Neural cell (in vitro differentiated cells): Measurements from ENCODE around the gene LRRC19. TPM values are rescaled to one million over a fixed set of nuclear protein-coding genes. Genes with fewer than 3 reads are reported as not detected.

ENCODE experiments used
- H2AFZ ChIP-seq: fragments of 200-600, 300-800 bp; sonication (generic), shearing (Covaris generic); 2 replicates; pipeline ENCODE4 v1.6.0; 2014; ENCODE audit warnings: low read depth, mild to moderate bottlenecking, antibody characterized with exemption, low read length, moderate library complexity
- H3F3A ChIP-seq: fragments of 200-600 bp; shearing (Covaris generic); 2 replicates; pipeline ENCODE4 v1.6.1; 2016; ENCODE audit warnings: mild to moderate bottlenecking, moderate library complexity, mixed read lengths, antibody characterized with exemption, low read length; ENCODE audit not compliant: insufficient read depth, poor library complexity, severe bottlenecking
- H3K27ac ChIP-seq: fragments of 200-600, 300-800 bp; sonication (generic), shearing (Covaris generic); 2 replicates; pipeline ENCODE4 v1.5.1; 2014; ENCODE audit warnings: mild to moderate bottlenecking, low read length, moderate library complexity
- H3K27me3 ChIP-seq: fragments of 300-800, 200-600 bp; sonication (generic), shearing (Covaris generic); 2 replicates; pipeline ENCODE4 v1.6.0; 2014; ENCODE audit warnings: mild to moderate bottlenecking, low read depth, low read length, moderate library complexity; ENCODE audit not compliant: insufficient read depth
- H3K36me3 ChIP-seq: fragments of 300-800, 200-600 bp; sonication (generic), shearing (Covaris generic); 2 replicates; pipeline ENCODE4 v1.5.1; 2014; ENCODE audit warnings: mild to moderate bottlenecking, antibody characterized with exemption, low read length, moderate library complexity; ENCODE audit not compliant: insufficient read depth
- H3K4me2 ChIP-seq: fragments of 300-800, 200-600 bp; sonication (generic), shearing (Covaris generic); 2 replicates; pipeline ENCODE4 v1.6.0; 2014; ENCODE audit warnings: mild to moderate bottlenecking, low read length
- H3K4me3 ChIP-seq: fragments of 300-800, 200-600 bp; sonication (generic), shearing (Covaris generic); 2 replicates; pipeline ENCODE4 v1.5.1; 2014; ENCODE audit warnings: mild to moderate bottlenecking, low read length, moderate library complexity
- H3K79me2 ChIP-seq: fragments of 200-600 bp; shearing (Covaris generic); replicated peaks from 2 replicates; pipeline ENCODE4 v1.6.0; 2014; ENCODE audit warnings: mild to moderate bottlenecking, low read length, moderate library complexity; ENCODE audit not compliant: insufficient read depth
- H3K9ac ChIP-seq: fragments of 300-800, 200-600 bp; sonication (generic), shearing (Covaris generic); 2 replicates; pipeline ENCODE4 v1.6.1; 2016; ENCODE audit warnings: mild to moderate bottlenecking, low read length, mixed read lengths
- H3K9me2 ChIP-seq: fragments of 200-600 bp; shearing (Covaris generic); 2 replicates; pipeline ENCODE4 v1.6.1; 2016; ENCODE audit warnings: mild to moderate bottlenecking, low read length, mixed read lengths; ENCODE audit not compliant: insufficient read depth
- H3K9me3 ChIP-seq: fragments of 200-600, 300-800 bp; sonication (generic), shearing (Covaris generic); 2 replicates; pipeline ENCODE4 v1.6.1; 2016; ENCODE audit warnings: mild to moderate bottlenecking, mixed run types, low read length, moderate library complexity, mixed read lengths
- H4K20me1 ChIP-seq: fragments of 200-600 bp; shearing (Covaris generic); 2 replicates; pipeline ENCODE4 v1.6.1; 2016; ENCODE audit warnings: mild to moderate bottlenecking, mixed run types; ENCODE audit not compliant: insufficient read depth
- CTCF ChIP-seq: fragments of 450-650 bp; IDR thresholded peaks from 2 replicates; pipeline ENCODE4 v1.5.1; 2014; ENCODE audit warnings: antibody characterized with exemption, mild to moderate bottlenecking, moderate library complexity; ENCODE audit not compliant: poor library complexity, severe bottlenecking
- EP300 ChIP-seq: fragments of 450-650 bp; conservative IDR thresholded peaks from 2 replicates; pipeline ENCODE4 v1.6.1; 2014; ENCODE audit warnings: antibody characterized with exemption, mild to moderate bottlenecking, moderate library complexity; ENCODE audit not compliant: poor library complexity, severe bottlenecking
- EZH2 ChIP-seq: fragments of 200-600, 300-800 bp; shearing (Covaris generic), sonication (generic); IDR thresholded peaks from 2 replicates; pipeline ENCODE4 v1.6.1; 2014; ENCODE audit warnings: antibody characterized with exemption, low read length, borderline replicate concordance, mild to moderate bottlenecking; ENCODE audit not compliant: insufficient read depth, poor library complexity, severe bottlenecking
- MXI1 ChIP-seq: fragments of 450-650 bp; conservative IDR thresholded peaks from 2 replicates; pipeline ENCODE4 v1.6.1; 2014; ENCODE audit warnings: antibody characterized with exemption, mild to moderate bottlenecking; ENCODE audit not compliant: poor library complexity, severe bottlenecking
- POLR2AphosphoS5 ChIP-seq: IDR thresholded peaks from 2 replicates; pipeline ENCODE4 v1.6.1; 2012
- RAD21 ChIP-seq: fragments of 450-650 bp; conservative IDR thresholded peaks from 2 replicates; pipeline ENCODE4 v1.6.1; 2014; ENCODE audit warnings: antibody characterized with exemption, mild to moderate bottlenecking, moderate library complexity
- SMC3 ChIP-seq: fragments of 450-650 bp; conservative IDR thresholded peaks from 2 replicates; pipeline ENCODE4 v1.6.1; 2014; ENCODE audit warnings: antibody characterized with exemption, mild to moderate bottlenecking, moderate library complexity; ENCODE audit not compliant: poor library complexity
- TAF1 ChIP-seq: IDR thresholded peaks from 2 replicates; pipeline ENCODE4 v1.6.1; 2012; ENCODE audit warnings: low read depth
- polyA plus RNA-seq: library from polyadenylated mRNA; depleted of rRNA; stranded (reverse); fragments of >200 nt; gene quantifications from 2 replicates; pipeline ENCODE4 v1.2.3, GENCODE V29; 2014
- TF ChIP-seq, protein P1 (sequence below): IDR thresholded peaks from 2 replicates; pipeline ENCODE4 v1.6.1; 2012; ENCODE audit warnings: borderline replicate concordance

Gene LRRC19
- polyA plus RNA-seq, 1 donor from 2014 or later = not detected

DNA sequence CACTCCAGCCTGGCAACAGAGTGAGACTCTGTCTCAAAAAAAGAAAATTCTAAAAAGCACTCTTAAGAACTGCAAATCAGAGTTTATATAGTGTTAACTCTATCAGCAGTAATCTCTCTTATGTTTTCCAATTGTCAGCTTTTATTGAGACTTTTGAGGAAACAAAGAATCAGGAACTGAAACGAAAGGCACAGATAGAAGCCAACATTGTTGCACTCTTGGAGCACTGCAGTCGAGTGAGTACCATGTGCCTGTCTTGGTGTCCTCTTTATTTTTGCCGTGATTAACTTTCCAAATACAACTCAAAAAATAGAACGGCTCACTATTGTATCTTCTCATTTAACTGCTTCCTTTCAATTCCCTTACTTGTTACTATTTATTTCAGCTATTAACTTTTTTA lies 41.7 kb upstream of the LRRC19 start:
- Histone ChIP-seq H3K9ac (no peak overlapping the region), H2AFZ (no peak overlapping the region), H3K27ac (no peak overlapping the region), H3K36me3 (no peaks in the 10 kb centered on the region), H3F3A (no peaks in the 10 kb centered on the region), H4K20me1 (no peaks in the 10 kb centered on the region), H3K27me3 (no peaks in the 10 kb centered on the region), H3K4me3 (no peak overlapping the region), H3K4me2 (no peak overlapping the region), H3K79me2 (no peaks in the 10 kb centered on the region), H3K9me2 (no peaks in the 10 kb centered on the region), H3K9me3 (no peaks in the 10 kb centered on the region)
- TF ChIP-seq TAF1 (no peak), MXI1 (no peak), EZH2 (no peak), RAD21 (no peak), SMC3 (no peak), CTCF (no peak), EP300 (no peak), POLR2AphosphoS5 (no peak)
- TF ChIP-seq, protein P1, sequence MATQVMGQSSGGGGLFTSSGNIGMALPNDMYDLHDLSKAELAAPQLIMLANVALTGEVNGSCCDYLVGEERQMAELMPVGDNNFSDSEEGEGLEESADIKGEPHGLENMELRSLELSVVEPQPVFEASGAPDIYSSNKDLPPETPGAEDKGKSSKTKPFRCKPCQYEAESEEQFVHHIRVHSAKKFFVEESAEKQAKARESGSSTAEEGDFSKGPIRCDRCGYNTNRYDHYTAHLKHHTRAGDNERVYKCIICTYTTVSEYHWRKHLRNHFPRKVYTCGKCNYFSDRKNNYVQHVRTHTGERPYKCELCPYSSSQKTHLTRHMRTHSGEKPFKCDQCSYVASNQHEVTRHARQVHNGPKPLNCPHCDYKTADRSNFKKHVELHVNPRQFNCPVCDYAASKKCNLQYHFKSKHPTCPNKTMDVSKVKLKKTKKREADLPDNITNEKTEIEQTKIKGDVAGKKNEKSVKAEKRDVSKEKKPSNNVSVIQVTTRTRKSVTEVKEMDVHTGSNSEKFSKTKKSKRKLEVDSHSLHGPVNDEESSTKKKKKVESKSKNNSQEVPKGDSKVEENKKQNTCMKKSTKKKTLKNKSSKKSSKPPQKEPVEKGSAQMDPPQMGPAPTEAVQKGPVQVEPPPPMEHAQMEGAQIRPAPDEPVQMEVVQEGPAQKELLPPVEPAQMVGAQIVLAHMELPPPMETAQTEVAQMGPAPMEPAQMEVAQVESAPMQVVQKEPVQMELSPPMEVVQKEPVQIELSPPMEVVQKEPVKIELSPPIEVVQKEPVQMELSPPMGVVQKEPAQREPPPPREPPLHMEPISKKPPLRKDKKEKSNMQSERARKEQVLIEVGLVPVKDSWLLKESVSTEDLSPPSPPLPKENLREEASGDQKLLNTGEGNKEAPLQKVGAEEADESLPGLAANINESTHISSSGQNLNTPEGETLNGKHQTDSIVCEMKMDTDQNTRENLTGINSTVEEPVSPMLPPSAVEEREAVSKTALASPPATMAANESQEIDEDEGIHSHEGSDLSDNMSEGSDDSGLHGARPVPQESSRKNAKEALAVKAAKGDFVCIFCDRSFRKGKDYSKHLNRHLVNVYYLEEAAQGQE = no peak

DNA sequence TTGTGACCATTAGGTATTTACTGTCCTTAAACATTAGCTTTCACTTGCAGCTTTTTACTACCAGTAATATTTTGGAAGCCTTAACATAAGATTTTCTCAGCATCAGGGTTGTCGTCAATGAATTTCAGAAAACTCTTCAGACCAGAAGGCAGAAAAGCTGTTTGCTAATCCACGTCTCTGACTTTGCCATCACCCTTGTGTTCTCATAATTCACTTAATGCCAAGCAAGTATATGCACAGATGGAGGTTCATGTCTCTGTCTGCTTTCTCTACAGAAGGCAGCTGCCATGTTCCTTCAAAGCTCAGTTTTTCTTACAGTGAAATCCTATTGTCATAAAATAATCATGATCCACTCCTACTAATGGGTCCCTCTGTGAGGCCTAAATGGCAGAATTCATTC lies 37.7 kb upstream of the LRRC19 start:
- H2AFZ ChIP-seq = no peak overlapping the region
- H3K27me3 ChIP-seq = no peaks in the 10 kb centered on the region
- no peak overlapping the region for H3K9ac ChIP-seq
- H3K27ac ChIP-seq = no peak overlapping the region
- no peak overlapping the region for H3K4me3 ChIP-seq
- no peaks in the 10 kb centered on the region for H4K20me1 ChIP-seq
- TF ChIP-seq TAF1 = no peak
- no peak for TF ChIP-seq CTCF
- TF ChIP-seq MXI1 = no peak
- TF ChIP-seq EP300 = no peak
- TF ChIP-seq, protein P1 = no peak
- TF ChIP-seq EZH2 = no peak
- TF ChIP-seq RAD21 = no peak
- no peak for TF ChIP-seq POLR2AphosphoS5
- TF ChIP-seq SMC3 = no peak
- H3K9me3 ChIP-seq = no peaks in the 10 kb centered on the region
- no peaks in the 10 kb centered on the region for H3K9me2 ChIP-seq
- H3K79me2 ChIP-seq = no peaks in the 10 kb centered on the region
- no peaks in the 10 kb centered on the region for H3K36me3 ChIP-seq
- H3F3A ChIP-seq = no peaks in the 10 kb centered on the region
- H3K4me2 ChIP-seq = no peak overlapping the region
